Upper lobe of left lung (tissue), 6 donors: ENCODE data around the gene UBXN10. TPM values are rescaled to one million over a fixed set of nuclear protein-coding genes. Genes with fewer than 3 reads are reported as not detected.

Experiments
- ATAC-seq, 2 donors: fragments of 200-7000 bp; cut with Tn5 transposase; one replicate each; pipeline ENCODE4 v1.9.1; 2022; ENCODE audit warnings: mild to moderate bottlenecking in 2 of 2, moderate library complexity in 2 of 2; ENCODE audit not compliant: low FRiP score in 2 of 2
- DNase-seq, 2 donors: peaks; one replicate each; pipeline ENCODE4 v3.0.0-alpha.2; 2019 to 2020
- H3K27ac ChIP-seq, 4 donors: fragments of 200-600 bp; sonication (generic); one replicate each; pipeline ENCODE4 v1.5.1; 2016 to 2019
- H3K27me3 ChIP-seq, 4 donors: fragments of 200-600 bp; sonication (generic); one replicate each; pipeline ENCODE4 v1.5.1; 2017 to 2019
- H3K36me3 ChIP-seq, 4 donors: fragments of 200-600 bp; sonication (generic); one replicate each; pipeline ENCODE4 v1.5.1; 2016 to 2019
- H3K4me1 ChIP-seq, 4 donors: fragments of 200-600 bp; sonication (generic); one replicate each; pipeline ENCODE4 v1.5.1; 2018 to 2019
- H3K4me3 ChIP-seq, 4 donors: fragments of 200-600 bp; sonication (generic); one replicate each; pipeline ENCODE4 v1.5.1; 2017 to 2019; ENCODE audit warnings: mild to moderate bottlenecking in 2 of 4, moderate library complexity in 1 of 4
- H3K9me3 ChIP-seq, 4 donors: fragments of 200-600 bp; sonication (generic); one replicate each; pipeline ENCODE4 v1.5.1; 2018 to 2019
- CTCF ChIP-seq, 6 experiments: fragments of 450-650 bp in 4 of 6; fragments of 200-600 bp in 2 of 6; sonication (generic) in 2 of 6; IDR thresholded peaks; one replicate each; pipeline ENCODE4 v1.5.1; 2016 to 2019; ENCODE audit warnings: antibody characterized with exemption in 6 of 6
- EP300 ChIP-seq, 4 donors: sonication (generic); formaldehyde crosslinking; IDR thresholded peaks; one replicate each; pipeline ENCODE4 v1.5.1; 2017; ENCODE audit warnings: antibody characterized with exemption in 4 of 4, control low read depth in 2 of 4
- POLR2A ChIP-seq, 4 donors: fragments of 450-650 bp; IDR thresholded peaks; one replicate each; pipeline ENCODE4 v1.5.1; 2016 to 2017; ENCODE audit warnings: antibody characterized with exemption in 4 of 4, mild to moderate bottlenecking in 2 of 4
- POLR2AphosphoS5 ChIP-seq, 2 donors: sonication (generic); formaldehyde crosslinking; IDR thresholded peaks; one replicate each; pipeline ENCODE4 v1.5.1; 2017; ENCODE audit warnings: antibody characterized with exemption in 2 of 2
- WGBS, 2 donors: methylation state at CpG; one replicate each; pipeline ENCODE4 v1.1.5; 2017 to 2018; 5-methylcytosine and 5-hydroxymethylcytosine counted together
- total RNA-seq, 6 donors: library from RNA; depleted of rRNA in 4 of 6; stranded (reverse); fragments of >200 nt in 4 of 6; gene quantifications; one replicate each; pipeline versions ENCODE4 v1.1.0 to v1.2.1, GENCODE V29; 2016 to 2021
- donor health status: DM: no; HTN: no; CAD: no; lungs with moderate emphysema.
- donor health status: DM: no; HTN: yes; CAD: no; lungs with severe emphysema.

Gene UBXN10
- total RNA-seq, 6 donors from 2014 or later = 0.86 to 29.8 (median 6.5) TPM

- Histone ChIP-seq H3K27me3 (no peaks in the 10 kb centered on the region), H3K9me3 (no peaks in the 10 kb centered on the region), H3K4me1 (no peaks in the 10 kb centered on the region), H3K36me3 (no peaks in the 10 kb centered on the region), H3K27ac (no peak overlapping the region), H3K4me3 (no peak overlapping the region)
- no peak for DNase-seq
- no peak for TF ChIP-seq POLR2A (IDR thresholded peaks at IDR 0.05)
- TF ChIP-seq CTCF (IDR thresholded peaks at IDR 0.05) = no peak
- no peak for TF ChIP-seq POLR2AphosphoS5 (IDR thresholded peaks at IDR 0.05)
- TF ChIP-seq EP300 (IDR thresholded peaks at IDR 0.05) = no peak
- ATAC-seq = no peak
- WGBS, 2 donors = 73 to 74% methylated on average over 2 of the region's 2 CpGs
Observed at GRCh38 chr1:20200966-20201365, 15.1 kb downstream of the UBXN10 start.

- no peak for TF ChIP-seq POLR2A (IDR thresholded peaks at IDR 0.05)
- no peak for TF ChIP-seq POLR2AphosphoS5 (IDR thresholded peaks at IDR 0.05)
- no peak for TF ChIP-seq CTCF (IDR thresholded peaks at IDR 0.05)
- no peak for TF ChIP-seq EP300 (IDR thresholded peaks at IDR 0.05)
- no peaks in the 10 kb centered on the region for H3K4me1 ChIP-seq
- ATAC-seq (no peak), DNase-seq (no peak)
- H3K27me3 ChIP-seq = no peaks in the 10 kb centered on the region
- whole genome bisulfite sequencing, 2 donors = 80 to 95% methylated on average over 2 to 5 of the region's 5 CpGs
- no peaks in the 10 kb centered on the region for H3K36me3 ChIP-seq
- H3K27ac ChIP-seq = no peak overlapping the region
- H3K4me3 ChIP-seq = no peak overlapping the region
- no peaks in the 10 kb centered on the region for H3K9me3 ChIP-seq
Observed at GRCh38 chr1:20202166-20202565, 16.3 kb downstream of the UBXN10 start.

GRCh38 chr1:20207546-20207945 lies 21.6 kb downstream of the UBXN10 start:
- ATAC-seq (no peak), DNase-seq (no peak)
- 88 to 89% methylated on average over 4 of the region's 4 CpGs for WGBS, 2 donors
- no peaks in the 10 kb centered on the region for H3K27me3 ChIP-seq
- TF ChIP-seq CTCF (IDR thresholded peaks at IDR 0.05) (no peak), POLR2AphosphoS5 (IDR thresholded peaks at IDR 0.05) (no peak), POLR2A (IDR thresholded peaks at IDR 0.05) (no peak), EP300 (IDR thresholded peaks at IDR 0.05) (no peak)
- H3K9me3 ChIP-seq = no peaks in the 10 kb centered on the region
- peaks cover 0 to 5% (median 2%) of the 10 kb centered on the region in 4 donors for H3K4me1 ChIP-seq
- no peak overlapping the region for H3K27ac ChIP-seq
- H3K36me3 ChIP-seq = no peaks in the 10 kb centered on the region
- no peak overlapping the region for H3K4me3 ChIP-seq

- TF ChIP-seq POLR2AphosphoS5 (IDR thresholded peaks at IDR 0.05) (no peak), EP300 (IDR thresholded peaks at IDR 0.05) (no peak)
- Histone ChIP-seq H3K27me3 (no peaks in the 10 kb centered on the region), H3K27ac (no peak overlapping the region), H3K4me1 (peaks cover 4 to 13% (median 8%) of the 10 kb centered on the region in 4 donors), H3K4me3 (no peak overlapping the region), H3K9me3 (no peaks in the 10 kb centered on the region), H3K36me3 (no peaks in the 10 kb centered on the region)
- WGBS, 2 donors = 59 to 64% methylated on average over 4 of the region's 4 CpGs
- ATAC-seq (no peak), DNase-seq (no peak)
Observed at GRCh38 chr1:20209471-20209870, 23.6 kb downstream of the UBXN10 start.

GRCh38 chr1:20210736-20211460 lies 25.0 kb downstream of the UBXN10 start:
- Histone ChIP-seq H3K4me1 (peaks cover 4 to 13% (median 8%) of the 10 kb centered on the region in 4 donors), H3K27ac (no peak overlapping the region), H3K27me3 (no peaks in the 10 kb centered on the region), H3K9me3 (no peaks in the 10 kb centered on the region), H3K36me3 (no peaks in the 10 kb centered on the region), H3K4me3 (no peak overlapping the region)
- no peak for DNase-seq
- 79 to 92% methylated on average over 10 of the region's 10 CpGs for WGBS, 2 donors
- TF ChIP-seq POLR2A (IDR thresholded peaks at IDR 0.05) (no peak), CTCF (IDR thresholded peaks at IDR 0.05) (no peak), EP300 (IDR thresholded peaks at IDR 0.05) (no peak), POLR2AphosphoS5 (IDR thresholded peaks at IDR 0.05) (no peak)
- peak in 1 of 2 donors; percentile 77 for ATAC-seq
